Nucleus accumbens (tissue), 56 donors: Measurements from ENCODE around the gene KIF16B.
"Not testable (repeated sequence)": the region's sequence is repeated elsewhere in the genome, so short reads cannot be mapped to it uniquely, and the experiment has no call there.

ENCODE experiments used
- DNase-seq, 56 donors: peaks; one replicate each; lab custom pipeline; 2025; lab: John Stamatoyannopoulos, UW

The KIF16B gene

GRCh38 chr20:16590041-16590633 lies 16.9 kb upstream of the KIF16B start:
- no peak for DNase-seq

GRCh38 chr20:16589623-16590022 lies 16.4 kb upstream of the KIF16B start:
- no peak for DNase-seq

DNA sequence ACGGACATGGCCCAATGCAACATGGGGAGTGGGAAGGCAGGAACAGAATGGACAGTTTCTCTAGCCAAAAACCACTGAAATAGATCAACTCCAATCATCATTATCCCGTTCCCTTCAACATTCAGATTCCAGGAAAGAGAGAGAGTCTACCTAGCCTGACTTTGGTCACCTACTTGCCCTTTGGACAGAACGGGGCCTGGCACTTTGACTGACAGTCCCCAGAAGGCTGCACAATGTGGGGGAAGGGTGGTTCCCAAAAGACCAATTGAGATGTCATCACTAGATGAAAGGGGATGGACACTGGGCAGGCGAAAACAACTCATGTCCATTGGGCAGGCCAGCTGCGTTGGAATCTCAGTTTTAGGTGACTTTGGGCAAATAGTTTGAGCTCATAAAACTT lies 15.0 kb upstream of the KIF16B start:
- DNase-seq: no peak

GRCh38 chr20:16587066-16587465 lies 13.8 kb upstream of the KIF16B start:
- no peak for DNase-seq

- DNase-seq: no peak
Measured at GRCh38 chr20:16583474-16583873, 10.2 kb upstream of the KIF16B start.

GRCh38 chr20:16581241-16581640 lies 8.0 kb upstream of the KIF16B start:
- DNase-seq: no peak

DNA sequence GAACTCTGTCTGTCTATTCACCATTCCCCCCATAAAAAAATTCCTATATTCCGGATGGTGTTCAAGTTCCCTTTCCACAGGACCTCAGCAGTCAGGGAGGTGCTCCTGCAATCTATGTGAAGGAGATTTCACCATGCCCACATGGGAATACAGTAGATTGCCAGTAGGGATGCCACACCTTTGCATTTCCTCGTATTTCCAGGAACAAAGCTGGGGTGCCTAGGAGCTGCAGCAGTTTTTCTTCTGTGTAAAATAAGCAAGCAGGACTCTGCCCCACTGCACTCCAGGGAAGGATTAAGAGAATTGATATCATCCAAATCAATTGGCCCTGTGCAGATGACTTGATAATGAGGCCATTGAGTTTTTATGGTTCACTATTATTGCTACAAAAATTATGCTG lies 7.4 kb upstream of the KIF16B start:
- DNase-seq: no peak

DNA sequence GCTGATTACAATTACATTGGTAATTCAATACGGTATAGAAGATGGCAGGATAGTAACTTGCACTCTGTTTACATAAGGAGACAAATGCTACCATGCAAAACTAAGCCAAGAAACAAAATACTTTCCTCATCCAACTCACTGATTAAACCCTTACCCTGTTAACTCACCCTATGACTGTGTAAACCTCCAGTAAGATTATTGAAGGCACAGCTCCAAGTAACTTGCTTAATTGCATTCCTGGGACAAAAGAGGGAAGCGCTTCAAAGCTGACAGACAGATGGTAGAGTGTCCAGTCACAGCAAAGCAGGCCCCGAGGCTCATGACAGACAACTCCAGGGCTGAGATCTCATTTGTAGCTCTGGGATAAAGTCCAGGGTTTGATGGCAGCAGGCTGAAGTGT lies 6.9 kb upstream of the KIF16B start:
- DNase-seq: no peak

DNA sequence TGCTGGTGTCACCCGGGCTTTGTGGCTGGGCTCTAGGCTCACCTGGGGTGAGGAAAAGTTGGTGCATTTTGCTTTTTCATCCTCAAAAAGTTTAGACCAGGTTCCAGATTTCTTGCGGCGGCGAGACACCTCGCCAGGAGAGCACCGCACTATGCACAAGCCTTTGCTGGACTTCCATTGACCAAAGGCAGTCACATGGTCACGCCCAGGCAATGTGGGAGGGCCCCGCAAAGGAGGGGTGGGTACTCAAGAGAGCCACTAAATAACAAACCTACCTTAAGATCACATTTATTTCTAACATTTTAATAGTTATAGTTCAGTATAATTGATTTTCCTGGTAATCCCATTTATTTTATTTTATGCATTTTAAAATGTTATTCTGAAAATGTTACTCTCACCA lies 3.0 kb upstream of the KIF16B start:
- no peak for DNase-seq

- DNase-seq: peak in 2 of 56 donors; percentile 11 to 36
Measured at GRCh38 chr20:16575390-16576140, 2.3 kb upstream of the KIF16B start.

- peak in 54 of 56 donors; percentile 12 to 92 (median 74) for DNase-seq
Measured at GRCh38 chr20:16574656-16575355, 1.6 kb upstream of the KIF16B start.

- no peak for DNase-seq
Measured at GRCh38 chr20:16571333-16571732, 1.9 kb downstream of the KIF16B start.

- no peak for DNase-seq
Measured at GRCh38 chr20:16569246-16570153, 3.7 kb downstream of the KIF16B start.

GRCh38 chr20:16566080-16566479 lies 7.2 kb downstream of the KIF16B start:
- DNase-seq: no peak

DNA sequence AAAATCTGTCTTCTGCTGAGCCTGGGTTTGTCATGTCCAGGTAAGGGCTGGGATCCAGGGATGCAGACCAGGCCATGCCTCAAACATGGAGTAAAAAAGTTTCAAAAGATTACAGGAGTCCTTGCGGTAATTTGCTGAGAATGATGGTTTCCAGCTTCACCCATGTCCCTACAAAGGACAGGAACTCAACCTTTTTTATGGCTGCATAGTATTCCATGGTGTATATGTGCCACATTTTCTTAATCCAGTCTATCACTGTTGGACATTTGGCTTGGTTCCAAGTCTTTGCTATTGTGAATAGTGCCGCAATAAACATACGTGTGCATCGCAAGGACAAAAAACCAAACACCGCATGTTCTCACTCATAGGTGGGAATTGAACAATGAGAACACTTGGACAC lies 9.2 kb downstream of the KIF16B start:
- not testable (repeated sequence) for DNase-seq

- DNase-seq: no peak
Measured at GRCh38 chr20:16563066-16563806, 10.0 kb downstream of the KIF16B start.

DNA sequence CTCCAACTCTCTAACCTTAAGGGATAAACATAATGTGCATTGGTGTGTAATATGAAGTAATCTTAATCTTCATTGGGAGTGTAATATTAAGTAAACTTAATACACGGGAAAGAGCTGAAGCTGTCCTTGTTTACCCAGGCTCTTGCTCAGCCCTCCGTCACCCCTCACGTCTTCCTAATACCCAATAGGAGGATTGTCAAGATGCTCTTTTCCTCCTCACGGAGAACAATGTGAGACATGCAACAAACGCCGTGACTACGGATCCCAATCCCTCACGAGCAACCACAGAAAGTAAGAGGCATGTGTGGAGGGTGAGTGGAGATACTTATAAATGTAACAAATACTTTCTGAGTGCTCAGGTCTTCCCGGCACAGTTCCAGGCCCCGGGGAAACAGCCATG lies 11.0 kb downstream of the KIF16B start:
- DNase-seq: no peak

DNA sequence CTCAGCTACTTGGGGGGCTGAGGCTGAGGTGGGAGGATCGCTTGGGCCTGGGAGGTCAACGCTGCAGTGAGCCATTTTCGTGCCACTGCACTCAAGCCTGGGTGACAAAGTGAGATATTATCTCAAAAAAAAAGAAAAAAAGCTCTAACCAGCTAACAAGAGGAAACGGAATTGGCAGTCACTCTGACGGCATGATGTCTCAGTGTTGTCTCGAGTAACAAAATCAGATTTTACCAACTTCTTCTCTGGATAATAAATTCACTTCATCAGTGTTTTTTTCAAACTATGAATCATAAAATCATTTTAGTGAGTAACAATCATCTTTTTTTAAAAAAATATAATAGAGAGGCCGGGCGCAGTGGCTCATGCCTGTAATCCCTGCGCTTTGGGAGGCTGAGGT lies 12.6 kb downstream of the KIF16B start:
- DNase-seq: peak in 1 of 56 donors; percentile 13

DNA sequence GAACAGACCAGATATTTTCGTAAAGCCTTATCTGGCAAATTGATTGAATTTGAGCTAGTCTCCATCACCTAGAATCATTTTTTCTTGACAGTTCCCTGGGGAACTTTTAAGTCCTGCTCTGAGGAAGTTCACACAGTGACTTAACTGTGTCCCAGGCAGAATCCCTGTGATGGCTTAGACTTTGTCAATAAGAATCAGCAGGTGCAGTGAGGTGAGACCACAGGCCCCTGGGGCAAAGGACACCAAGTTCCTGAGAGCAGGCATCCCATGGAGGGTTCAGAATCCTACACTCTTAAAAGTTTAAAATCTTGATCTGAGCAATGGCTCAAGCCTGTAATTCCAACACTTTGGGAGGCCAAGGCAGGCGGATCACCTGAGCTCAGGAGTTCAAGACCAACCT lies 13.0 kb downstream of the KIF16B start:
- DNase-seq: no peak

DNA sequence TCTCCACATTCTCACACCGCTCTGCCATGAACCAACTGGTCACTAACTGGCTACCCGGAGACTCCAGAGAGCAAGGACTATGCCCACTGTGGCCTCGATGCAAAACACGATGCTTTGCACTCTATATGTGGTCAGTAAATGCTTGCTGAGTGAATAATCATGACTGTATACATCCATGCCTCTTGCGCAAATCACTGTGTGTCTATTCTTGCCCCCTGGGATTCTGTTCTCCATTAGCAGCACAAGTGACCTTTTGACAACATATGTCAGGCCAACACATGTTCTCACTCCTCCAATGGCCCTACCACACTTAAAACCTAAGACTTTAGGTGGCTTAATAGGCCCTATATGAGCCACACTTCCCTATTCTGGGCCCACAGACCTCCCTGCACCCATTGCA lies 16.9 kb downstream of the KIF16B start:
- no peak for DNase-seq
